Measurements from ENCODE around the gene KBTBD13.

GRCh38 chr15:65050270-65050669 is 26.3 kb upstream of the KBTBD13 start:
- TF ChIP-seq, protein P1, sequence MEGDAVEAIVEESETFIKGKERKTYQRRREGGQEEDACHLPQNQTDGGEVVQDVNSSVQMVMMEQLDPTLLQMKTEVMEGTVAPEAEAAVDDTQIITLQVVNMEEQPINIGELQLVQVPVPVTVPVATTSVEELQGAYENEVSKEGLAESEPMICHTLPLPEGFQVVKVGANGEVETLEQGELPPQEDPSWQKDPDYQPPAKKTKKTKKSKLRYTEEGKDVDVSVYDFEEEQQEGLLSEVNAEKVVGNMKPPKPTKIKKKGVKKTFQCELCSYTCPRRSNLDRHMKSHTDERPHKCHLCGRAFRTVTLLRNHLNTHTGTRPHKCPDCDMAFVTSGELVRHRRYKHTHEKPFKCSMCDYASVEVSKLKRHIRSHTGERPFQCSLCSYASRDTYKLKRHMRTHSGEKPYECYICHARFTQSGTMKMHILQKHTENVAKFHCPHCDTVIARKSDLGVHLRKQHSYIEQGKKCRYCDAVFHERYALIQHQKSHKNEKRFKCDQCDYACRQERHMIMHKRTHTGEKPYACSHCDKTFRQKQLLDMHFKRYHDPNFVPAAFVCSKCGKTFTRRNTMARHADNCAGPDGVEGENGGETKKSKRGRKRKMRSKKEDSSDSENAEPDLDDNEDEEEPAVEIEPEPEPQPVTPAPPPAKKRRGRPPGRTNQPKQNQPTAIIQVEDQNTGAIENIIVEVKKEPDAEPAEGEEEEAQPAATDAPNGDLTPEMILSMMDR (IDR thresholded peaks at IDR 0.05): no peak
- TF ChIP-seq EZH2 (IDR thresholded peaks at IDR 0.05): no peak

Data from neural progenitor cell (in vitro differentiated cells).